PC-3 (cell line): ENCODE data around the gene KRTAP5-5. TPM values are rescaled to one million over a fixed set of nuclear protein-coding genes. Genes with fewer than 3 reads are reported as not detected.

ENCODE experiments used
- ATAC-seq: fragments of 200-7000 bp; cut with Tn5 transposase; 2 replicates; pipeline ENCODE4 v1.9.1; 2020; ENCODE audit warnings: mild to moderate bottlenecking, moderate library complexity
- BruUV-seq: library from RNA; stranded (reverse); fragments of 400-500 nt; replicated peaks from 2 replicates; lab custom pipeline; 2021; lab: Mats Ljungman, UMichigan
- CTCF ChIA-PET: fragments of 300-600 bp; sonication (Branson Sonifier 250); formaldehyde crosslinking; loops from one replicate; lab custom pipeline; 2022; ENCODE audit warnings: antibody characterized with exemption; lab: Charles Lee
- POLR2A ChIA-PET: fragments of 300-600 bp; sonication (Branson Sonifier 250); formaldehyde crosslinking; loops from one replicate; lab custom pipeline; 2022; ENCODE audit warnings: antibody characterized with exemption; ENCODE audit not compliant: unreplicated experiment; lab: Charles Lee
- DNase-seq: peaks from one replicate; pipeline ENCODE4 v3.0.0-alpha.2; 2015
- H2AFZ ChIP-seq: fragments of 300-600 bp; sonication (generic); 2 replicates; pipeline ENCODE4 v1.6.0; 2016; ENCODE audit warnings: antibody characterized with exemption, low read length
- H3F3A ChIP-seq: fragments of 300-600 bp; sonication (generic); one replicate; pipeline ENCODE4 v1.6.0; 2017; ENCODE audit warnings: antibody characterized with exemption, low read length, control low read depth, mild to moderate bottlenecking; ENCODE audit not compliant: unreplicated experiment
- H3K27ac ChIP-seq: fragments of 300-600 bp; sonication (generic); 2 replicates; pipeline ENCODE4 v1.5.1; 2016; ENCODE audit warnings: mild to moderate bottlenecking, low read length
- H3K27me3 ChIP-seq: fragments of 300-600 bp; sonication (generic); 2 replicates; pipeline ENCODE4 v1.6.1; 2016; ENCODE audit warnings: low read length, mixed read lengths
- H3K36me3 ChIP-seq: fragments of 300-600 bp; sonication (generic); 2 replicates; pipeline ENCODE4 v1.6.1; 2016; ENCODE audit warnings: low read depth, mixed run types, low read length, mixed read lengths
- H3K4me1 ChIP-seq: fragments of 300-600 bp; sonication (generic); 2 replicates; pipeline ENCODE4 v1.5.1; 2016; ENCODE audit warnings: low read length; ENCODE audit not compliant: insufficient read depth
- H3K4me2 ChIP-seq: fragments of 300-600 bp; sonication (generic); 2 replicates; pipeline ENCODE4 v1.6.0; 2016; ENCODE audit warnings: low read length
- H3K4me3 ChIP-seq: fragments of 300-600 bp; sonication (generic); 2 replicates; pipeline ENCODE4 v1.5.1; 2016; ENCODE audit warnings: mild to moderate bottlenecking, low read length, mixed read lengths
- H3K79me2 ChIP-seq: fragments of 300-600 bp; sonication (generic); 2 replicates; pipeline ENCODE4 v1.6.1; 2017; ENCODE audit warnings: low read length, mixed read lengths
- H3K9ac ChIP-seq: fragments of 300-600 bp; sonication (generic); 2 replicates; pipeline ENCODE4 v1.6.0; 2016; ENCODE audit warnings: mild to moderate bottlenecking, low read length
- H3K9me2 ChIP-seq: fragments of 300-600 bp; sonication (generic); replicated peaks from 2 replicates; pipeline ENCODE4 v1.6.1; 2016; ENCODE audit warnings: mixed run types, low read length, mixed read lengths
- H3K9me3 ChIP-seq: fragments of 300-600 bp; sonication (generic); 2 replicates; pipeline ENCODE4 v1.6.1; 2016; ENCODE audit warnings: low read length, mixed read lengths
- H4K20me1 ChIP-seq: fragments of 300-600 bp; sonication (generic); 2 replicates; pipeline ENCODE4 v1.6.1; 2016; ENCODE audit warnings: low read length, mixed read lengths
- CTCF ChIP-seq: fragments of 300-600 bp; sonication (generic); conservative IDR thresholded peaks from 2 replicates; pipeline ENCODE4 v1.5.1; 2017; ENCODE audit warnings: antibody characterized with exemption, low read depth, mild to moderate bottlenecking, low read length
- EZH2 ChIP-seq: fragments of 300-600 bp; sonication (generic); IDR thresholded peaks from one replicate; pipeline ENCODE4 v1.6.1; 2017; ENCODE audit warnings: antibody characterized with exemption, mild to moderate bottlenecking, low read length; ENCODE audit not compliant: unreplicated experiment
- EZH2phosphoT487 ChIP-seq: fragments of 300-600 bp; sonication (generic); IDR thresholded peaks from 2 replicates; pipeline ENCODE4 v1.6.1; 2018; ENCODE audit warnings: mild to moderate bottlenecking, antibody characterized with exemption, low read length, borderline replicate concordance
- intact Hi-C: fragments of 100-400 bp; cut with micrococcal nuclease; formaldehyde crosslinking; loops from 2 replicates; pipeline ENCODE4 v1.9.0; 2023
- total RNA-seq: library from RNA; depleted of rRNA; stranded (reverse); fragments of >200 nt; gene quantifications from 2 replicates; pipeline ENCODE4 v1.2.3, GENCODE V29; 2014

KRTAP5-5 gene
- total RNA-seq, 1 experiment from 2014 or later: not detected

- H3K4me2 ChIP-seq: no peak overlapping the region
- no peak for DNase-seq
- 0 out of 2 replicates have a peak, but pooled peaks cover 6% of the 10 kb centered on the region for H3K27me3 ChIP-seq
- H3K4me1 ChIP-seq: no peaks in the 10 kb centered on the region
- H3K9me3 ChIP-seq: no peaks in the 10 kb centered on the region
- no peak overlapping the region for H2AFZ ChIP-seq
- no peaks in the 10 kb centered on the region for H4K20me1 ChIP-seq
- no peaks in the 10 kb centered on the region for H3K79me2 ChIP-seq
- H3K36me3 ChIP-seq: no peaks in the 10 kb centered on the region
- H3K9ac ChIP-seq: no peak overlapping the region
- ChIA-PET POLR2A (no interaction called here), CTCF (interaction anchor here (1.1 kb wide), 1 partner anchor 501 kb away, joined by 4 read pairs; no protein-coding TSS in a partner anchor)
- no peak for ATAC-seq
- BruUV-seq: no TSS peak
- H3K4me3 ChIP-seq: no peak overlapping the region
- intact Hi-C loops: loop anchor here (5.0 kb wide), 1 partner anchor 42 kb away; no protein-coding TSS in a partner anchor
- TF ChIP-seq EZH2 (no peak), EZH2phosphoT487 (no peak), CTCF (no peak)
- no peaks in the 10 kb centered on the region for H3F3A ChIP-seq
- H3K27ac ChIP-seq: no peak overlapping the region
- H3K9me2 ChIP-seq: no peaks in the 10 kb centered on the region
Observed at GRCh38 chr11:1650034-1650917, 20.7 kb downstream of the KRTAP5-5 start.

- no peak overlapping the region for H3K27ac ChIP-seq
- H4K20me1 ChIP-seq: no peaks in the 10 kb centered on the region
- H3K27me3 ChIP-seq: 0 out of 2 replicates have a peak, but pooled peaks cover under 1% of the 10 kb centered on the region
- intact Hi-C loops: loop anchor here (5.0 kb wide), 1 partner anchor 41 kb away; no protein-coding TSS in a partner anchor
- ATAC-seq (no peak), DNase-seq (no peak)
- no peaks in the 10 kb centered on the region for H3F3A ChIP-seq
- H3K9ac ChIP-seq: no peak overlapping the region
- TF ChIP-seq EZH2: no peak
- TF ChIP-seq EZH2phosphoT487: no peak
- TF ChIP-seq CTCF: no peak
- no peaks in the 10 kb centered on the region for H3K79me2 ChIP-seq
- no peaks in the 10 kb centered on the region for H3K9me2 ChIP-seq
- H3K4me1 ChIP-seq: no peaks in the 10 kb centered on the region
- H3K4me2 ChIP-seq: no peak overlapping the region
- POLR2A ChIA-PET: no interaction called here
- no peaks in the 10 kb centered on the region for H3K36me3 ChIP-seq
- no peak overlapping the region for H3K4me3 ChIP-seq
- no peak overlapping the region for H2AFZ ChIP-seq
- BruUV-seq: no TSS peak
- H3K9me3 ChIP-seq: no peaks in the 10 kb centered on the region
- CTCF ChIA-PET: interaction anchor here (0.5 to 1.1 kb wide), 2 partner anchors 182 to 501 kb away, joined by 4 to 5 read pairs; no protein-coding TSS in a partner anchor
Observed at GRCh38 chr11:1650918-1651262, 21.3 kb downstream of the KRTAP5-5 start.

- H3K9ac ChIP-seq: no peak overlapping the region
- TF ChIP-seq CTCF: no peak
- TF ChIP-seq EZH2: no peak
- no peak for TF ChIP-seq EZH2phosphoT487
- no peaks in the 10 kb centered on the region for H3K9me2 ChIP-seq
- no peaks in the 10 kb centered on the region for H4K20me1 ChIP-seq
- H3F3A ChIP-seq: no peaks in the 10 kb centered on the region
- ChIA-PET CTCF (interaction anchor here (0.5 kb wide), 1 partner anchor 181 kb away, joined by 5 read pairs; no protein-coding TSS in a partner anchor), POLR2A (no interaction called here)
- H3K36me3 ChIP-seq: no peaks in the 10 kb centered on the region
- 0 out of 2 replicates have a peak, but pooled peaks cover 3% of the 10 kb centered on the region for H3K27me3 ChIP-seq
- no peak for ATAC-seq
- intact Hi-C loops: loop anchor here (5.0 kb wide), 1 partner anchor 41 kb away; no protein-coding TSS in a partner anchor
- H2AFZ ChIP-seq: no peak overlapping the region
- no peak overlapping the region for H3K27ac ChIP-seq
- no TSS peak for BruUV-seq
- H3K4me1 ChIP-seq: no peaks in the 10 kb centered on the region
- no peak overlapping the region for H3K4me2 ChIP-seq
- DNase-seq: no peak
- H3K4me3 ChIP-seq: no peak overlapping the region
- no peaks in the 10 kb centered on the region for H3K9me3 ChIP-seq
- H3K79me2 ChIP-seq: no peaks in the 10 kb centered on the region
Observed at GRCh38 chr11:1651411-1651980, 21.9 kb downstream of the KRTAP5-5 start.
